SK-N-SH (cell line): ENCODE measurements around the gene ZSWIM5. TPM values are rescaled to one million over a fixed set of nuclear protein-coding genes. Genes with fewer than 3 reads are reported as not detected.

Experiments used
- CTCF ChIA-PET: fragments of 300-600, 350-600 bp; formaldehyde crosslinking; extraction: SDS; loops from one replicate; lab custom pipeline; 2021; lab: Yijun Ruan, JAX
- POLR2A ChIA-PET: fragments of 350-600 bp; sonication (Branson Sonifier 250); formaldehyde crosslinking; extraction: SDS; loops from one replicate; lab custom pipeline; 2020; ENCODE audit warnings: antibody characterized with exemption, inconsistent platforms; lab: Yijun Ruan, JAX
- DNase-seq: peaks from one replicate; pipeline ENCODE4 v3.0.0; 2012
- H2AFZ ChIP-seq: fragments of 200-600 bp; sonication (generic); 2 replicates; pipeline ENCODE4 v1.8.1; 2016; ENCODE audit warnings: antibody characterized with exemption, mild to moderate bottlenecking, low read depth
- H3F3A ChIP-seq: fragments of 200-600 bp; sonication (generic); replicated peaks from 2 replicates; pipeline ENCODE3; 2016; ENCODE audit warnings: antibody characterized with exemption, mild to moderate bottlenecking; ENCODE audit not compliant: insufficient read depth
- H3K27ac ChIP-seq, 2 experiments: fragments of 200-500 bp in 1 of 2; fragments of 200-600 bp in 1 of 2; sonication (Bioruptor generic) in 1 of 2; sonication (generic), shearing (Covaris generic) in 1 of 2; 2 replicates each; pipeline versions ENCODE4 v1.5.1 to v1.6.1; 2014 to 2016; ENCODE audit warnings: low read depth in 2 of 2, inconsistent platforms in 1 of 2, low read length in 1 of 2, mild to moderate bottlenecking in 1 of 2, mixed read lengths in 1 of 2
- H3K27me3 ChIP-seq: fragments of 200-600 bp; sonication (generic), shearing (Covaris generic); 2 replicates; pipeline ENCODE4 v1.6.1; 2016; ENCODE audit warnings: mixed run types; ENCODE audit not compliant: insufficient read depth
- H3K36me3 ChIP-seq, 2 experiments: fragments of 200-500 bp in 1 of 2; fragments of 200-600 bp in 1 of 2; sonication (Bioruptor generic) in 1 of 2; sonication (generic) in 1 of 2; replicated peaks in 1 of 2; 2 replicates each; pipeline versions ENCODE3 to v1.5.1; 2014 to 2016; ENCODE audit warnings: low read length in 1 of 2, mild to moderate bottlenecking in 1 of 2; ENCODE audit not compliant: insufficient read depth in 2 of 2, control insufficient read depth in 1 of 2
- H3K4me1 ChIP-seq, 2 experiments: fragments of 200-500 bp in 1 of 2; fragments of 200-600 bp in 1 of 2; sonication (Bioruptor generic) in 1 of 2; sonication (generic), shearing (Covaris generic) in 1 of 2; 2 replicates each; pipeline versions ENCODE4 v1.5.1 to v1.6.1; 2014 to 2016; ENCODE audit warnings: low read depth in 1 of 2, low read length in 1 of 2, mixed run types in 1 of 2; ENCODE audit not compliant: insufficient read depth in 2 of 2, control insufficient read depth in 1 of 2
- H3K4me2 ChIP-seq: fragments of 200-600 bp; sonication (generic), shearing (Covaris generic); 2 replicates; pipeline ENCODE4 v1.6.1; 2017; ENCODE audit warnings: mixed run types
- H3K4me3 ChIP-seq, 2 experiments: fragments of 200-500 bp in 1 of 2; fragments of 200-600 bp in 1 of 2; sonication (Bioruptor generic) in 1 of 2; sonication (generic), shearing (Covaris generic) in 1 of 2; 2 replicates each; pipeline versions ENCODE4 v1.5.1 to v1.8.1; 2014 to 2016; ENCODE audit warnings: low read depth in 2 of 2, inconsistent platforms in 1 of 2, low read length in 1 of 2, mild to moderate bottlenecking in 1 of 2, mixed read lengths in 1 of 2, moderate library complexity in 1 of 2
- H3K79me2 ChIP-seq: fragments of 200-600 bp; sonication (generic); 2 replicates; pipeline ENCODE4 v1.8.1; 2017; ENCODE audit warnings: mild to moderate bottlenecking; ENCODE audit not compliant: insufficient read depth
- H3K9ac ChIP-seq: fragments of 200-600 bp; sonication (generic); 2 replicates; pipeline ENCODE4 v1.6.1; 2017; ENCODE audit warnings: mixed run types
- H3K9me2 ChIP-seq: fragments of 200-600 bp; sonication (generic); 2 replicates; pipeline ENCODE4 v1.6.1; 2017; ENCODE audit warnings: mixed run types
- H3K9me3 ChIP-seq: fragments of 200-600 bp; sonication (generic); 2 replicates; pipeline ENCODE4 v1.6.1; 2017; ENCODE audit warnings: mixed run types, mild to moderate bottlenecking, moderate library complexity
- H4K20me1 ChIP-seq: fragments of 200-600 bp; sonication (generic); 2 replicates; pipeline ENCODE4 v1.6.1; 2017; ENCODE audit warnings: mild to moderate bottlenecking, mixed run types; ENCODE audit not compliant: insufficient read depth
- CHD2 ChIP-seq: fragments of 150-350 bp; IDR thresholded peaks from 2 replicates; pipeline ENCODE4 v1.6.1; 2018; ENCODE audit warnings: low read length; ENCODE audit not compliant: partially characterized antibody
- ELF1 ChIP-seq: IDR thresholded peaks from 2 replicates; pipeline ENCODE4 v1.4.0; 2012
- EZH2phosphoT487 ChIP-seq: fragments of 200-600 bp; sonication (generic); IDR thresholded peaks from 2 replicates; pipeline ENCODE4 v1.6.1; 2017; ENCODE audit warnings: low read depth, mixed run types, mild to moderate bottlenecking, antibody characterized with exemption, moderate library complexity, borderline replicate concordance
- FOSL2 ChIP-seq: IDR thresholded peaks from 2 replicates; pipeline ENCODE4 v1.4.0; 2012; ENCODE audit warnings: low read depth, mild to moderate bottlenecking, moderate library complexity, borderline replicate concordance
- FOXJ3 ChIP-seq: sonication (generic); formaldehyde crosslinking; IDR thresholded peaks from 2 replicates; pipeline ENCODE4 v1.5.1; 2020; ENCODE audit warnings: mild to moderate bottlenecking, missing genetic modification reagents
- FOXM1 ChIP-seq: IDR thresholded peaks from 2 replicates; pipeline ENCODE4 v1.4.0; 2012; ENCODE audit warnings: low read depth, mild to moderate bottlenecking
- GATA2 ChIP-seq: sonication (generic); formaldehyde crosslinking; IDR thresholded peaks from 2 replicates; pipeline ENCODE4 v1.5.0; 2020; ENCODE audit warnings: mild to moderate bottlenecking, missing genetic modification reagents
- NFIC ChIP-seq: IDR thresholded peaks from 2 replicates; pipeline ENCODE4 v1.4.0; 2012; ENCODE audit warnings: borderline replicate concordance
- NRF1 ChIP-seq: IDR thresholded peaks from 2 replicates; pipeline ENCODE4 v1.6.1; 2012; ENCODE audit warnings: low read depth, mild to moderate bottlenecking, low read length
- RFX5 ChIP-seq: IDR thresholded peaks from 2 replicates; pipeline ENCODE4 v1.6.1; 2012; ENCODE audit warnings: mild to moderate bottlenecking, improper control_type of control experiment, low read length
- SIN3A ChIP-seq: IDR thresholded peaks from 2 replicates; pipeline ENCODE4 v1.6.1; 2012; ENCODE audit warnings: low read depth, mild to moderate bottlenecking, low read length, moderate library complexity, borderline replicate concordance
- TAF1 ChIP-seq: IDR thresholded peaks from 2 replicates; pipeline ENCODE4 v1.6.1; 2012; ENCODE audit warnings: low read depth, mild to moderate bottlenecking, low read length, moderate library complexity, borderline replicate concordance
- TEAD4 ChIP-seq: IDR thresholded peaks from 2 replicates; pipeline ENCODE4 v1.4.0; 2012; ENCODE audit warnings: mild to moderate bottlenecking, borderline replicate concordance; ENCODE audit not compliant: insufficient read depth
- YY1 ChIP-seq: IDR thresholded peaks from 2 replicates; pipeline ENCODE4 v1.4.0; 2012; ENCODE audit warnings: low read depth, mild to moderate bottlenecking
- WGBS: methylation state at CpG from one replicate; pipeline ENCODE4 v1.1.6; 2017; ENCODE audit warnings: low lambda C conversion rate; 5-methylcytosine and 5-hydroxymethylcytosine counted together
- polyA plus RNA-seq, 3 experiments: library from polyadenylated mRNA; depleted of rRNA; stranded (reverse); fragments of >200 nt; gene quantifications; 2 replicates each; pipeline ENCODE4 v1.2.3, GENCODE V29; 2012
- TF ChIP-seq, protein P1 (sequence below): IDR thresholded peaks from 2 replicates; pipeline ENCODE4 v1.4.0; 2012; ENCODE audit warnings: low read depth, borderline replicate concordance
- TF ChIP-seq, protein P2 (sequence below): IDR thresholded peaks from 2 replicates; pipeline ENCODE4 v1.4.0; 2012; ENCODE audit warnings: low read depth, borderline replicate concordance
- TF ChIP-seq, protein P3 (sequence below): IDR thresholded peaks from 2 replicates; pipeline ENCODE4 v1.4.0; 2012; ENCODE audit warnings: low read depth
- TF ChIP-seq, protein P4 (sequence below): fragments of 150-350 bp; IDR thresholded peaks from 2 replicates; pipeline ENCODE4 v1.6.1; 2017; ENCODE audit warnings: antibody characterized with exemption, low read length, low read depth, borderline replicate concordance
- TF ChIP-seq, protein P5 (sequence below): fragments of 150-350 bp; IDR thresholded peaks from 2 replicates; pipeline ENCODE4 v1.6.1; 2016; ENCODE audit warnings: mild to moderate bottlenecking, low read depth, low read length

ZSWIM5 gene
- polyA plus RNA-seq, 1 of the 3 experiments (the other 2 are of a cell fraction): 0.07 TPM

DNA sequence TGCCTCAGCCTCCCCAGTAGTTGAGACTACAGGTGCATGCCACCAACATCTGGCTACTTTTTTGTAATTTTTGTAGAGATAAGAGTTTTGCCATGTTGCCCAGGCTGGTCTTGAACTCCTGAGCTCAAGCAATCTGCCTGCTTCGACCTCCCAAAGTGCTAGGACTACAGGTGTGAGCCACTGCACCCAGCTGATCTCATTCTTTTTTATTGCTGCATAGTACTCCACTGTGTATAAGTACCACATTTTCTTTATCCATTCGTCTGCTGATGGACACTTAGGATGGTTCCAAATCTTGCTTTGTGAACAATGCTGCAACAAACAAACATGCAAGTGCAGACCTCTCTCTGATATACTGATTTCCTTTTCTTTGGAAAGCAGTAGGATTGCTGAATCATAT is 134.8 kb downstream of the ZSWIM5 start:
- Histone ChIP-seq H3K4me1 (no peaks in the 10 kb centered on the region), H4K20me1 (no peaks in the 10 kb centered on the region), H3K4me3 (no peak overlapping the region), H3K4me2 (no peak overlapping the region), H3K9me3 (no peaks in the 10 kb centered on the region), H3K27me3 (no peaks in the 10 kb centered on the region), H3K9ac (no peak overlapping the region)
- TF ChIP-seq CHD2: no peak
- no peak for TF ChIP-seq RFX5
- TF ChIP-seq, protein P1, sequence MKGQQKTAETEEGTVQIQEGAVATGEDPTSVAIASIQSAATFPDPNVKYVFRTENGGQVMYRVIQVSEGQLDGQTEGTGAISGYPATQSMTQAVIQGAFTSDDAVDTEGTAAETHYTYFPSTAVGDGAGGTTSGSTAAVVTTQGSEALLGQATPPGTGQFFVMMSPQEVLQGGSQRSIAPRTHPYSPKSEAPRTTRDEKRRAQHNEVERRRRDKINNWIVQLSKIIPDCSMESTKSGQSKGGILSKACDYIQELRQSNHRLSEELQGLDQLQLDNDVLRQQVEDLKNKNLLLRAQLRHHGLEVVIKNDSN: no peak
- no peak for TF ChIP-seq NFIC
- TF ChIP-seq, all 33 proteins: peak for 0
- no peaks in the 10 kb centered on the region for H3K79me2 ChIP-seq
- 7% methylated on average over 2 of the region's 2 CpGs for WGBS
- no peaks in the 10 kb centered on the region for H3K36me3 ChIP-seq
- H3K27ac ChIP-seq: no peak overlapping the region
- H3F3A ChIP-seq: no peaks in the 10 kb centered on the region
- POLR2A ChIA-PET: no interaction called here
- H3K9me2 ChIP-seq: no peaks in the 10 kb centered on the region
- no peak overlapping the region for H2AFZ ChIP-seq
- CTCF ChIA-PET: no interaction called here
- DNase-seq: no peak

DNA sequence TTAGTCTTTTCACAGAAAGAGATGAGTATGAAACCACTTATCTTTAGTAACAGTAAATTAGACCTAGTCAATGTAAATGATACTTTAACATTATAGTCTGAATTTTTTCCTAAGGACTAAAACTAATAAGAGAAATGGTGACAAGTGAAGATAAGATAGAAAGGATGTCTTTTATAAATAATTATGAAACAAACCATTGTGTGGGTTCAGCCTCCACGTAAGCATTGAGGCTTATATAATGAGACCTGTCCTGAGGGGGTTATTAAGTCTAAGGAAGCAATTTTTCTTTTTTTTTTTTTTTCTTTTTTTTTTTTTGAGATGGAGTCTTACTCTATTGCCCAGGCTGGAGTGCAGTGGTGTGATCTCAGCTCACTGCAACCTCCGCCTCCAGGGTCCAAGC is 138.6 kb downstream of the ZSWIM5 start:
- H2AFZ ChIP-seq: no peak overlapping the region
- no peaks in the 10 kb centered on the region for H3K9me2 ChIP-seq
- H3K4me1 ChIP-seq: no peaks in the 10 kb centered on the region
- H3F3A ChIP-seq: no peaks in the 10 kb centered on the region
- no peak overlapping the region for H3K4me2 ChIP-seq
- DNase-seq: no peak
- ChIA-PET CTCF (no interaction called here), POLR2A (no interaction called here)
- no peak overlapping the region for H3K27ac ChIP-seq
- no peak overlapping the region for H3K9ac ChIP-seq
- H3K79me2 ChIP-seq: no peaks in the 10 kb centered on the region
- 23% methylated on average over 2 of the region's 2 CpGs for WGBS
- no peak overlapping the region for H3K4me3 ChIP-seq
- TF ChIP-seq, protein P2, sequence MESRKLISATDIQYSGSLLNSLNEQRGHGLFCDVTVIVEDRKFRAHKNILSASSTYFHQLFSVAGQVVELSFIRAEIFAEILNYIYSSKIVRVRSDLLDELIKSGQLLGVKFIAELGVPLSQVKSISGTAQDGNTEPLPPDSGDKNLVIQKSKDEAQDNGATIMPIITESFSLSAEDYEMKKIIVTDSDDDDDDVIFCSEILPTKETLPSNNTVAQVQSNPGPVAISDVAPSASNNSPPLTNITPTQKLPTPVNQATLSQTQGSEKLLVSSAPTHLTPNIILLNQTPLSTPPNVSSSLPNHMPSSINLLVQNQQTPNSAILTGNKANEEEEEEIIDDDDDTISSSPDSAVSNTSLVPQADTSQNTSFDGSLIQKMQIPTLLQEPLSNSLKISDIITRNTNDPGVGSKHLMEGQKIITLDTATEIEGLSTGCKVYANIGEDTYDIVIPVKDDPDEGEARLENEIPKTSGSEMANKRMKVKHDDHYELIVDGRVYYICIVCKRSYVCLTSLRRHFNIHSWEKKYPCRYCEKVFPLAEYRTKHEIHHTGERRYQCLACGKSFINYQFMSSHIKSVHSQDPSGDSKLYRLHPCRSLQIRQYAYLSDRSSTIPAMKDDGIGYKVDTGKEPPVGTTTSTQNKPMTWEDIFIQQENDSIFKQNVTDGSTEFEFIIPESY: no peak
- TF ChIP-seq NFIC (no peak), FOXJ3 (CRISPR knock-in tag) (no peak), TAF1 (no peak), EZH2phosphoT487 (no peak), NRF1 (no peak), ELF1 (no peak), YY1 (no peak), FOSL2 (no peak), RFX5 (no peak), SIN3A (no peak), GATA2 (CRISPR knock-in tag) (no peak), FOXM1 (no peak), TEAD4 (no peak)
- TF ChIP-seq, protein P3, sequence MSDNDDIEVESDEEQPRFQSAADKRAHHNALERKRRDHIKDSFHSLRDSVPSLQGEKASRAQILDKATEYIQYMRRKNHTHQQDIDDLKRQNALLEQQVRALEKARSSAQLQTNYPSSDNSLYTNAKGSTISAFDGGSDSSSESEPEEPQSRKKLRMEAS: no peak
- TF ChIP-seq, protein P4, sequence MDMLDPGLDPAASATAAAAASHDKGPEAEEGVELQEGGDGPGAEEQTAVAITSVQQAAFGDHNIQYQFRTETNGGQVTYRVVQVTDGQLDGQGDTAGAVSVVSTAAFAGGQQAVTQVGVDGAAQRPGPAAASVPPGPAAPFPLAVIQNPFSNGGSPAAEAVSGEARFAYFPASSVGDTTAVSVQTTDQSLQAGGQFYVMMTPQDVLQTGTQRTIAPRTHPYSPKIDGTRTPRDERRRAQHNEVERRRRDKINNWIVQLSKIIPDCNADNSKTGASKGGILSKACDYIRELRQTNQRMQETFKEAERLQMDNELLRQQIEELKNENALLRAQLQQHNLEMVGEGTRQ: no peak
- TF ChIP-seq, protein P5, sequence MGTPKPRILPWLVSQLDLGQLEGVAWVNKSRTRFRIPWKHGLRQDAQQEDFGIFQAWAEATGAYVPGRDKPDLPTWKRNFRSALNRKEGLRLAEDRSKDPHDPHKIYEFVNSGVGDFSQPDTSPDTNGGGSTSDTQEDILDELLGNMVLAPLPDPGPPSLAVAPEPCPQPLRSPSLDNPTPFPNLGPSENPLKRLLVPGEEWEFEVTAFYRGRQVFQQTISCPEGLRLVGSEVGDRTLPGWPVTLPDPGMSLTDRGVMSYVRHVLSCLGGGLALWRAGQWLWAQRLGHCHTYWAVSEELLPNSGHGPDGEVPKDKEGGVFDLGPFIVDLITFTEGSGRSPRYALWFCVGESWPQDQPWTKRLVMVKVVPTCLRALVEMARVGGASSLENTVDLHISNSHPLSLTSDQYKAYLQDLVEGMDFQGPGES: no peak
- no peaks in the 10 kb centered on the region for H3K36me3 ChIP-seq
- H4K20me1 ChIP-seq: no peaks in the 10 kb centered on the region
- H3K27me3 ChIP-seq: no peaks in the 10 kb centered on the region
- no peaks in the 10 kb centered on the region for H3K9me3 ChIP-seq
